HepG2 (cell line): ENCODE data around the gene AZU1.

Experiments used
- ATF7 ChIP-seq, 2 experiments: fragments of 450-650 bp in 1 of 2; sonication (generic) in 1 of 2; formaldehyde crosslinking in 1 of 2; IDR thresholded peaks; 2 replicates each; pipeline versions ENCODE4 v1.4.0 to v1.6.1; 2016 to 2020; ENCODE audit warnings: antibody characterized with exemption in 1 of 2, mild to moderate bottlenecking in 1 of 2, missing genetic modification reagents in 1 of 2
- CTCF ChIP-seq: sonication (generic); formaldehyde crosslinking; IDR thresholded peaks from 2 replicates; pipeline ENCODE4 v1.5.0; 2020; ENCODE audit warnings: mild to moderate bottlenecking, missing genetic modification reagents, moderate library complexity
- FOXO4 ChIP-seq: sonication (generic); formaldehyde crosslinking; conservative IDR thresholded peaks from 2 replicates; pipeline ENCODE4 v1.8.1; 2023; ENCODE audit warnings: missing genetic modification reagents
- NR2C2 ChIP-seq: sonication (generic); formaldehyde crosslinking; IDR thresholded peaks from 2 replicates; pipeline ENCODE4 v1.4.0; 2020; ENCODE audit warnings: missing genetic modification reagents, mild to moderate bottlenecking, moderate library complexity, borderline replicate concordance
- POLR2A ChIP-seq, 2 experiments: IDR thresholded peaks; 2 replicates each; pipeline ENCODE4 v1.6.1; 2011; ENCODE audit warnings: low read depth in 2 of 2, low read length in 2 of 2, mild to moderate bottlenecking in 1 of 2, moderate library complexity in 1 of 2; ENCODE audit not compliant: insufficient read depth in 1 of 2
- POLR2AphosphoS5 ChIP-seq: IDR thresholded peaks from 2 replicates; pipeline ENCODE4 v1.6.1; 2012; ENCODE audit warnings: low read depth, low read length
- TRIM24 ChIP-seq: sonication (generic); formaldehyde crosslinking; IDR thresholded peaks from 2 replicates; pipeline ENCODE4 v1.8.0; 2022; ENCODE audit warnings: mild to moderate bottlenecking, missing genetic modification reagents
- ZNF530 ChIP-seq: sonication (generic); formaldehyde crosslinking; IDR thresholded peaks from 2 replicates; pipeline ENCODE4 v1.5.0; 2020; ENCODE audit warnings: low read depth, mild to moderate bottlenecking, missing genetic modification reagents
- ZNF549 ChIP-seq: sonication (generic); formaldehyde crosslinking; IDR thresholded peaks from 2 replicates; pipeline ENCODE4 v1.5.0; 2020; ENCODE audit warnings: missing genetic modification reagents

GRCh38 chr19:811506-812048, 16.1 kb upstream of the AZU1 start:
- TF ChIP-seq ATF7 (IDR thresholded peaks at IDR 0.05), result no peak
- TF ChIP-seq ATF7 (CRISPR knock-in tag; IDR thresholded peaks at IDR 0.05), result no peak
- no peak for TF ChIP-seq POLR2A (IDR thresholded peaks at IDR 0.05; ENCODE audit: insufficient read depth in 1 of 2, low read depth in 2 of 2, low read length in 2 of 2)
- no peak for TF ChIP-seq TRIM24
- TF ChIP-seq ZNF530, result no peak
- no peak; the same call in 1 of the 2 replicates for TF ChIP-seq POLR2AphosphoS5
- TF ChIP-seq ZNF549 (CRISPR knock-in tag), result no peak
- TF ChIP-seq NR2C2 (CRISPR knock-in tag), result no peak
- no peak for TF ChIP-seq FOXO4
- TF ChIP-seq CTCF (CRISPR knock-in tag), result no peak
